ENCODE results near the gene MYO5B.

Gene MYO5B

DNA sequence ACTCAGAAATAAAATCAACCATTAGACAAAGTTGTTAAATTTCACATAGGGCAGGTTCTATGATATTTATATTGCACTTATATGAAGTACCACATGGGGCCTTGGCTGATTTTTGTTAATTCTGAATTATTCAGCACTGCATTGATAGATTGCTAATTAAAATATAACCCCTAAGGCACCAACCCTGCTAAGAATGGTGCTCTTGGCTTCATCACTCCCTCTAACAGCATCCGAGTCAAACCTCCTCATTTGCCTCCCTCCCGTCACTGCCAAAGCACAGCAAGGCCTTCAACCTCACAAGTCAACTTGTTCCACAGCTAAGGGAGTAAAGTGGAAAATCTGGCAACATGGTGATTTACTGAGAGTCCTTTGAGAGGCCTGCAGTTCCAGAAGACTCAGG is 27.0 kb downstream of the MYO5B start:
- Histone ChIP-seq H3K4ac (ENCODE audit: low read length) (no peak overlapping the region), H3K4me3 (ENCODE audit: low read length in 2 of 2) (no peak overlapping the region), H3K4me2 (ENCODE audit: insufficient read depth, low read length, poor library complexity, severe bottlenecking) (no peak overlapping the region), H2BK120ac (ENCODE audit: low read depth, low read length) (no peak overlapping the region), H3K27me3 (ENCODE audit: control insufficient read depth in 3 of 3, insufficient read depth in 3 of 3, low read depth in 1 of 3, low read length in 3 of 3) (peaks cover 0 to 15% (median 0%) of the 10 kb centered on the region in 3 experiments), H4K8ac (ENCODE audit: low read depth, low read length) (no peak overlapping the region), H3K36me3 (replicated peaks in 1 of 2; ENCODE audit: control insufficient read depth in 2 of 2, insufficient read depth in 2 of 2, low read length in 2 of 2) (no peaks in the 10 kb centered on the region), H3K18ac (ENCODE audit: low read length) (no peak overlapping the region), H3K9me3 (replicated peaks in 1 of 2; ENCODE audit: control insufficient read depth in 2 of 2, insufficient read depth in 1 of 2, low read depth in 1 of 2, low read length in 2 of 2) (no peaks in the 10 kb centered on the region), H2AK5ac (ENCODE audit: low read depth, low read length) (no peak overlapping the region), H2BK15ac (ENCODE audit: low read length) (no peak overlapping the region), H3K27ac (replicated peaks; ENCODE audit: low read length) (no peak overlapping the region), H3K9ac (ENCODE audit: low read depth, low read length, poor library complexity) (no peak overlapping the region), H3K23ac (ENCODE audit: low read depth, low read length, poor library complexity) (no peak overlapping the region), H3K79me1 (ENCODE audit: low read depth, low read length) (no peaks in the 10 kb centered on the region), H3K4me1 (ENCODE audit: control insufficient read depth in 2 of 2, insufficient read depth in 1 of 2, low read depth in 1 of 2, low read length in 2 of 2) (peaks cover 0 to 4% of the 10 kb centered on the region in 2 donors), H2BK5ac (ENCODE audit: low read length) (no peak overlapping the region), H2BK12ac (ENCODE audit: low read length) (no peak overlapping the region), H3K14ac (ENCODE audit: low read length) (no peak overlapping the region), H2AFZ (ENCODE audit: low read length) (no peak overlapping the region), H4K91ac (ENCODE audit: low read depth, low read length, poor library complexity) (no peak overlapping the region)
- DNase-seq (ENCODE audit: low spot score) = no peak
- no CpG with 5 or more reads among the region's 2 CpGs for WGBS, 2 donors (ENCODE audit: extremely low coverage in 2 of 2, insufficient read length in 2 of 2, insufficient replicate concordance in 1 of 2)

GRCh38 chr18:50166901-50167300 is 28.0 kb downstream of the MYO5B start:
- Histone ChIP-seq H2BK12ac (ENCODE audit: low read length) (no peak overlapping the region), H2BK5ac (ENCODE audit: low read length) (no peak overlapping the region), H3K4me3 (ENCODE audit: low read length in 2 of 2) (no peak overlapping the region), H3K4ac (ENCODE audit: low read length) (no peak overlapping the region), H3K27ac (replicated peaks; ENCODE audit: low read length) (no peak overlapping the region), H2AFZ (ENCODE audit: low read length) (no peak overlapping the region), H3K27me3 (ENCODE audit: control insufficient read depth in 3 of 3, insufficient read depth in 3 of 3, low read depth in 1 of 3, low read length in 3 of 3) (peaks cover 0 to 19% (median 0%) of the 10 kb centered on the region in 3 experiments), H2BK15ac (ENCODE audit: low read length) (no peak overlapping the region), H3K4me2 (ENCODE audit: insufficient read depth, low read length, poor library complexity, severe bottlenecking) (no peak overlapping the region), H4K8ac (ENCODE audit: low read depth, low read length) (no peak overlapping the region), H3K9ac (ENCODE audit: low read depth, low read length, poor library complexity) (no peak overlapping the region), H3K4me1 (ENCODE audit: control insufficient read depth in 2 of 2, insufficient read depth in 1 of 2, low read depth in 1 of 2, low read length in 2 of 2) (peaks cover 0 to 8% of the 10 kb centered on the region in 2 donors), H2BK120ac (ENCODE audit: low read depth, low read length) (no peak overlapping the region), H3K18ac (ENCODE audit: low read length) (no peak overlapping the region), H4K91ac (ENCODE audit: low read depth, low read length, poor library complexity) (no peak overlapping the region), H3K14ac (ENCODE audit: low read length) (no peak overlapping the region), H3K79me1 (ENCODE audit: low read depth, low read length) (no peaks in the 10 kb centered on the region), H3K36me3 (replicated peaks in 1 of 2; ENCODE audit: control insufficient read depth in 2 of 2, insufficient read depth in 2 of 2, low read length in 2 of 2) (no peaks in the 10 kb centered on the region), H3K9me3 (replicated peaks in 1 of 2; ENCODE audit: control insufficient read depth in 2 of 2, insufficient read depth in 1 of 2, low read depth in 1 of 2, low read length in 2 of 2) (no peaks in the 10 kb centered on the region), H3K23ac (ENCODE audit: low read depth, low read length, poor library complexity) (no peak overlapping the region), H2AK5ac (ENCODE audit: low read depth, low read length) (no peak overlapping the region)
- no CpG with 5 or more reads among the region's 3 CpGs for WGBS, 2 donors (ENCODE audit: extremely low coverage in 2 of 2, insufficient read length in 2 of 2, insufficient replicate concordance in 1 of 2)
- DNase-seq (ENCODE audit: low spot score) = no peak

- WGBS, 2 donors (ENCODE audit: extremely low coverage in 2 of 2, insufficient read length in 2 of 2, insufficient replicate concordance in 1 of 2) = no CpG with 5 or more reads among the region's 1 CpG
- Histone ChIP-seq H3K36me3 (replicated peaks in 1 of 2; ENCODE audit: control insufficient read depth in 2 of 2, insufficient read depth in 2 of 2, low read length in 2 of 2) (no peaks in the 10 kb centered on the region), H3K4ac (ENCODE audit: low read length) (no peak overlapping the region), H3K27ac (replicated peaks; ENCODE audit: low read length) (no peak overlapping the region), H3K4me2 (ENCODE audit: insufficient read depth, low read length, poor library complexity, severe bottlenecking) (no peak overlapping the region), H3K9ac (ENCODE audit: low read depth, low read length, poor library complexity) (no peak overlapping the region), H3K9me3 (replicated peaks in 1 of 2; ENCODE audit: control insufficient read depth in 2 of 2, insufficient read depth in 1 of 2, low read depth in 1 of 2, low read length in 2 of 2) (no peaks in the 10 kb centered on the region), H2AK5ac (ENCODE audit: low read depth, low read length) (no peak overlapping the region), H3K4me3 (ENCODE audit: low read length in 2 of 2) (no peak overlapping the region), H3K79me1 (ENCODE audit: low read depth, low read length) (no peaks in the 10 kb centered on the region), H3K18ac (ENCODE audit: low read length) (no peak overlapping the region), H2BK15ac (ENCODE audit: low read length) (no peak overlapping the region), H2BK5ac (ENCODE audit: low read length) (no peak overlapping the region), H3K23ac (ENCODE audit: low read depth, low read length, poor library complexity) (no peak overlapping the region), H2BK12ac (ENCODE audit: low read length) (no peak overlapping the region), H3K4me1 (ENCODE audit: control insufficient read depth in 2 of 2, insufficient read depth in 1 of 2, low read depth in 1 of 2, low read length in 2 of 2) (peaks cover 0 to 25% of the 10 kb centered on the region in 2 donors), H3K14ac (ENCODE audit: low read length) (no peak overlapping the region), H4K8ac (ENCODE audit: low read depth, low read length) (no peak overlapping the region), H2AFZ (ENCODE audit: low read length) (no peak overlapping the region), H2BK120ac (ENCODE audit: low read depth, low read length) (no peak overlapping the region), H4K91ac (ENCODE audit: low read depth, low read length, poor library complexity) (no peak overlapping the region), H3K27me3 (ENCODE audit: control insufficient read depth in 3 of 3, insufficient read depth in 3 of 3, low read depth in 1 of 3, low read length in 3 of 3) (peaks cover 0 to 23% (median 0%) of the 10 kb centered on the region in 3 experiments)
- DNase-seq (ENCODE audit: low spot score) = no peak
Observed at GRCh38 chr18:50163505-50163904, 31.4 kb downstream of the MYO5B start.

- H2BK120ac ChIP-seq (ENCODE audit: low read depth, low read length) = no peak overlapping the region
- H3K36me3 ChIP-seq (replicated peaks in 1 of 2; ENCODE audit: control insufficient read depth in 2 of 2, insufficient read depth in 2 of 2, low read length in 2 of 2) = no peaks in the 10 kb centered on the region
- no peak overlapping the region for H3K9ac ChIP-seq (ENCODE audit: low read depth, low read length, poor library complexity)
Observed at GRCh38 chr18:50162486-50163304, 32.3 kb downstream of the MYO5B start.

More at GRCh38 chr18:50162486-50163304, 32.3 kb downstream of the MYO5B start:
- H4K91ac ChIP-seq (ENCODE audit: low read depth, low read length, poor library complexity) = no peak overlapping the region
- peaks cover 0 to 20% (median 0%) of the 10 kb centered on the region in 3 experiments for H3K27me3 ChIP-seq (ENCODE audit: control insufficient read depth in 3 of 3, insufficient read depth in 3 of 3, low read depth in 1 of 3, low read length in 3 of 3)
- no peak overlapping the region for H2AK5ac ChIP-seq (ENCODE audit: low read depth, low read length)
- H3K18ac ChIP-seq (ENCODE audit: low read length) = no peak overlapping the region
- no peaks in the 10 kb centered on the region for H3K79me1 ChIP-seq (ENCODE audit: low read depth, low read length)
- no peak overlapping the region for H3K27ac ChIP-seq (replicated peaks; ENCODE audit: low read length)
- H3K14ac ChIP-seq (ENCODE audit: low read length) = no peak overlapping the region
- no peak overlapping the region for H2BK5ac ChIP-seq (ENCODE audit: low read length)
- no peak overlapping the region for H2BK15ac ChIP-seq (ENCODE audit: low read length)
- no peak overlapping the region for H3K4me3 ChIP-seq (ENCODE audit: low read length in 2 of 2)
- no peak overlapping the region for H4K8ac ChIP-seq (ENCODE audit: low read depth, low read length)
- DNase-seq (ENCODE audit: low spot score) = no peak
- H3K4me1 ChIP-seq (ENCODE audit: control insufficient read depth in 2 of 2, insufficient read depth in 1 of 2, low read depth in 1 of 2, low read length in 2 of 2) = peaks cover 0 to 23% of the 10 kb centered on the region in 2 donors
- H3K23ac ChIP-seq (ENCODE audit: low read depth, low read length, poor library complexity) = no peak overlapping the region
- no peak overlapping the region for H3K4me2 ChIP-seq (ENCODE audit: insufficient read depth, low read length, poor library complexity, severe bottlenecking)
- no CpG with 5 or more reads among the region's 9 CpGs for WGBS, 2 donors (ENCODE audit: extremely low coverage in 2 of 2, insufficient read length in 2 of 2, insufficient replicate concordance in 1 of 2)
- no peak overlapping the region for H2BK12ac ChIP-seq (ENCODE audit: low read length)
- H3K4ac ChIP-seq (ENCODE audit: low read length) = no peak overlapping the region
- no peaks in the 10 kb centered on the region for H3K9me3 ChIP-seq (replicated peaks in 1 of 2; ENCODE audit: control insufficient read depth in 2 of 2, insufficient read depth in 1 of 2, low read depth in 1 of 2, low read length in 2 of 2)
- H2AFZ ChIP-seq (ENCODE audit: low read length) = no peak overlapping the region
